Stimulated activated CD8-positive, alpha-beta memory T cell treated with anti-CD3 and anti-CD28 coated beads, Interleukin-7, amount 100 ng/mL, for 4 hours (primary cell): ENCODE results near the gene ANO4.
"Not testable (repeated sequence)": the region's sequence is repeated elsewhere in the genome, so short reads cannot be mapped to it uniquely, and the experiment has no call there.

Source experiments
- DNase-seq, 2 donors: peaks; one replicate each; pipeline ENCODE4 v3.0.0-alpha.2; 2020; ENCODE audit warnings: low read depth in 2 of 2

Gene ANO4

DNA sequence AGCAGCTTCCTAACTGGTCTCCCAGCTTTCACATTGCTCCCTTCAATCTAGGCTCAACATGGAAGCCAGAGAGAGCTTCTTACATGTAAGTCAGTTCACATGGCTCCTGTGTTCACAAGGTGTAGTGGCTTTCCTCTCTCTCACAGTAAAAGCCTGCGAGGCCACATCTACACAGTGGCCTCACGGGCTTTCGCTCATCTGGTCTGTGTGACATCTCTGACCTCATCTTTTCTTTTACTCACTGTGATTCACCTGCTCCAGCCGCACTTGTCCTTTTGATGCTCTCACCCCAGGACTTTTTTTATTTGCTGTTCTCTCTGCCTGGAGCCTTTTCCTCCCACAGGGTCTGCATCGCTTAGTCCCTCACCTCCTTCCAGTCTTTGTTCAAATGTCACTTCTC lies 293.3 kb downstream of the ANO4 start:
- DNase-seq: no peak

- DNase-seq: no peak
Observed at GRCh38 chr12:101089271-101089670, 294.7 kb downstream of the ANO4 start.

DNA sequence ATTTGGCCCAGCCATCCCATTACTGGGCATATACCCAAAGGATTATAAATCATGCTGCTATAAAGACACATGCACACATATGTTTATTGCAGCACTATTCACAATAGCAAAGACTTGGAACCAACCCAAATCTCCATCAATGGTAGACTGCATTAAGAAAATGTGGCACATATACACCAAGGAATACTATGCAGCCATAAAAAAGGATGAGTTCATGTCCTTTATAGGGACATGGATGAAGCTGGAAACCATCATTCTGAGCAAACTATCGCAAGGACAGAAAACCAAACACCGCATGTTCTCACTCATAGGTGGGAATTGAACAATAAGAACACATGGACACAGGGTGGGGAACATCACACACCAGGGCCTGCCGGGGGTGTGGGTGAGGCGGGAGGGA lies 295.6 kb downstream of the ANO4 start:
- not testable (repeated sequence) for DNase-seq

DNA sequence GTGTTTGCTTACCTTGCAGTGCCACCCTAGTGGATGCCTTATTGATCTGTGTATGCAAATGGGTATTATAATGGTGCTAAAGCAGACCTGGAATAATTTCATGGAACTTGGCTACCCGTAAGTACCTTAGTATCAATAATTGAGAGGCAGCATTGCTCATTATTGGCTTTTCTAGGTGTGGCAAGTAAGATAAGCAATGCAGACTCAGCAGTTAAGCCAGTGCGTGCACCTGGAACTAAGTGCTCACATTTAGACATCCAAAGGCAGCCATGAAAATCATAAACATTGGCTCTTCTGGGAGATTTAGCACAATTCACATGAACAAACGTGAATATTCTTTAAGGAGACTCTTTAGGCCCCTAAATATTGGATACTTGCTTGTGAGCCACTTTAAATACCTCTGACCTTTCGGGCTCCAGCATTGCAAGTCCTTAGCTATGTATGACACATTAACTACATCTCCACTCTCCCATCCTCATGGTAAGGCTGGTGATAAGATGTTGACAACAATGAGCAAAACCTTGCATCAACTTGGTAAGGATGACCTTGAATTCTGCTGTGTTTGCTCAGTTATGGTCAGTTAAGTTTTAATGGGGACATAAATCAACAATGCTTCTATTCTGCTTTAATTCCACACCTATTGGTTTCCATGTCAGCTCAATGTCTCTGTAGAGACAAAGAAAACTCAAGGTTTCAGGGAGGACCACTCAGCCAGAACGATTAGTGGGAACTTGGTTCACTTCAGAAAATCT lies 303.4 kb downstream of the ANO4 start:
- DNase-seq: no peak

DNA sequence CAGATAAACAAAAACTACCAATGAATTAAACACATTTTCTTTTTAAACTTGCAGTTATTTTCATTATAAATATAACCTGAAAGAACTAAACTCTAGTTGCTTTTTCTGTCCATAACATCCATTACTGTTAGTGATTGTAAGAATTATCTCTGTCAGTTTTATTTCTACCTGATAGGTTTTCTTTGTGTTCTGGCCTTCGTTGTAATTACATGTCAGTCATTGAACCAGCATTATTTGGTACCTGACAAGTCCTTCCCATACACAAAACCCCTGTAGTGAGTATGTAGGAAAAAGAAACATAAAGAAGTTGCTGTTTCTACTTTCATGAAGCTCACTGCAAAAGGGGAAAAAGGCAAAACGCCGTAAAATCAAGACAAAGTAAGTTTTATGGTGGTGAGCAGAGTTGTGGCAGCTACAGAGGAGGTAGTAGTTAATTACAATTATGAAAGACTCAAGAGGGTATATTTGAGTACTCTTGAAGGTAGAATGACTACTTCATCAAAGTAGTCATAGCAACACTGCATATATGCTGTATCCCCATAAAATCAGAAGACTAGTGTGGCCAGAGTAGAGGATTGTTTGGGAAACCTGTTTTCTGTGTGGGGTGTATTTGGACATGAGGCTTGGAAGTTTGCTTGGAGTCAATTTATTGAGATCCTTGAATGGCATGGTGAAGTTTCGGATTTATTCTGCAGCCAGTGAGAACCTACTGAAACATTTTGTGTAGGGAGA lies 312.6 kb downstream of the ANO4 start:
- DNase-seq: no peak

DNA sequence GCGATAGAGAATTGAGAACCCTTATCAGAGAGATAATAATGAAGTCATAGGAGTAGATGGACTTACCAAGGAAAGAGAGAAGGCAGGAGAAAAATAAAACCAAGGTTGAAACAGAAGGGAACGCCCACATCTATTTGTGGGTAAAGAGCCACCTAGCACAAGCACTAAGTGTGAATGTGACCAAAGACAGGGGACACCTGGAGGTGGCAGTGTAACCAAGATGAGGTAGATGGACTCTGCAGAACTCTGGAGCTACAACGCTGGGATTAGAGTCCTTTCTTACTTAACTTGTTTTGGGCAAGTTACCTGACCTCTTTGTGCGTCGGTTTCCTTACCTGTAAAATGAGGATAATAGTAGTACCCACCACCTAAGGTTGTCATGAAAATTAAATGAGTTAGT lies 313.6 kb downstream of the ANO4 start:
- DNase-seq: no peak

GRCh38 chr12:101110866-101111265 lies 316.3 kb downstream of the ANO4 start:
- DNase-seq: no peak

DNA sequence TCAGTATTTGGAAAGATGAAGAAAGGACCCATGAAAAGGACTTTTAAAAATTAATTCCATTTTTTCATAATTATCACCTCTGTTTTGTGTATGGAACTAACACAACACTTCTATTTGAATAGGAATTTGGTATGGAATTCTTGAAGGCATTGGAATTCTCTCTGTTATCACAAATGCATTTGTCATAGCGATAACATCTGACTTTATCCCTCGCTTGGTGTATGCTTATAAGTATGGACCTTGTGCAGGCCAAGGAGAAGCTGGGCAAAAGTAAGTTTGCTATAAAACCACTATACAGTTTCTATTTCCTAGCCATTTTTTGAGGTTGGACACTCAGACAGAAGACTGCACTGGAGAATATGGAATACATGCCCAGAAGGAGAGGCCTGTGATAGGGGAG lies 316.9 kb downstream of the ANO4 start:
- DNase-seq: no peak

DNA sequence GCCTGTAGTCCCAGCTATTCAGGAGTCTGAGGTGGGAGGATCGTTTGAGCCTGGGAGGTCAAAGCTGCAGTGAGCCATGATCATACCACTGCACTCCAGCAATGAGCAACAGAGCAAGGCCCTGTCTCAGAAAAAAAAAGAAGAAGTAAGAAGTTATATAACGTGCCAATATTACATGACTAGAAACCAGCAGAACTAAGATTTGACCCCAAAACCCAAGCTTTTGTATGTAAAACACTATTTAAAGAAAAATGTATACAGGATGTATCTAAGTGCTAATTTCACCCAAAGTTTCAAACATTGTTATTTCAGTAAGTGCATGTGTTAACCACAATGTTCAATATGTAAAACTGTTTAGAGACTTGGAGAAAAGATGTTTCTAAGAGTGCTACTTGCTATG lies 320.8 kb downstream of the ANO4 start:
- DNase-seq: no peak

DNA sequence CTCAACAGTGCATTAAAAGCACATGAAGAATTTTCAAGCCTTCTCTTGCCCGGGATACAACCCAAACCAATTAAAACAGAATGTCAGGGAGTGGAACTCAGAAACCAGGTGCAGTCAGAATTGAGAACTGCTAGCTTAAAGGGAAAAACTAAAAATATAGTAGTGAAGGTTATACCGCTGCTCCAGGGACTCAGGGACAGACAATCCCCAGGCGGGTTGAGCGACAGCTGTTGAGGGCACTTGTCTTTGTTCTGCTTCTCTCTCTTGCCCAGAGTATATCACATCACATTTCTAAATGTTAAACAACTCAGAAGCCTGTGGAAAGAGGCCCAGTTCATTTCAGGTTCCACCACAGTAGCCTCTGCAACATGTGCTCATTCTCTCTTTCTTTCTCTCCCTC lies 322.3 kb downstream of the ANO4 start:
- DNase-seq: no peak

- DNase-seq: no peak
Observed at GRCh38 chr12:101117842-101118241, 323.3 kb downstream of the ANO4 start.

- DNase-seq: no peak
Observed at GRCh38 chr12:101127521-101128219, 333.1 kb downstream of the ANO4 start.

GRCh38 chr12:101145777-101146431 lies 351.3 kb downstream of the ANO4 start:
- DNase-seq: not testable (repeated sequence)

DNA sequence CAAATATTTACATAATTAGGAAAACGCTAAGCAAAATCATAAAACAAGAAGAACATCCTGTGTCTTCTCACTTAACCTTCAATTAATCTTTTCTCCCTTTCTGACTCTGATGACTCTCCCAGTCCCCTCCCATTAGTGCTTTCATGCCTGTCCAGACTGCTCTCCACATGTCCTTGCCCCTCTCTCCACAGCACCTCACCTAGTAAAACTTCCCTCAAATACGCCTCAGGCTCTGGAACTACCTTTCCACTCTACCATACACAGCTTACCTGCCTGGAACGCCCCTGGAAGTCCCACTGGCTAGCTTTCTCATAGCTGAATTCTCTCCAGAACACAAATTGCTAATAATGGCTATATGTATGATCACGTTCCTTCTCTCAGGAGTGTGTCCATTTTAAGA lies 370.7 kb downstream of the ANO4 start:
- DNase-seq: no peak

GRCh38 chr12:101166866-101167265 lies 372.3 kb downstream of the ANO4 start:
- no peak for DNase-seq

GRCh38 chr12:101168001-101168400 lies 373.4 kb downstream of the ANO4 start:
- DNase-seq: no peak

DNA sequence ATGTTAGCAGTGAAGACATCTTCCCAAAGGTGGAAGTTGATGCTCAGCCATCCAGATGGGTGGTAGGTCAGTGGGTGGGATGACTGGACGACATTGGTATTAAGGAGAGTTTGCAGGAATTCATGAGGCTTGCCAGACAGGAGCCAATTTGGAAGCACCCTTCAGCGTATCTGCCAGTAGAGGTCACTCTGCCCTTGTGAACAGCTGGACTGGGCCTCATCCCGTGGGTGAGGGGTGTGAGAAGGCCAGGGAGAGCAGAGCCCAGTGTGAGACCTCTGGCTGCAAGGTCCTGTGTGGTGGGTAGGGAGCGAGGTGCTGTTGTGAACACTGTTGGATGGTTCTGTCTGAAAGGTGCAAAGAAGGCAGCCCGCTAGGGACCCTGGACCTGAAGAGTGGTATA lies 377.7 kb downstream of the ANO4 start:
- no peak for DNase-seq

DNA sequence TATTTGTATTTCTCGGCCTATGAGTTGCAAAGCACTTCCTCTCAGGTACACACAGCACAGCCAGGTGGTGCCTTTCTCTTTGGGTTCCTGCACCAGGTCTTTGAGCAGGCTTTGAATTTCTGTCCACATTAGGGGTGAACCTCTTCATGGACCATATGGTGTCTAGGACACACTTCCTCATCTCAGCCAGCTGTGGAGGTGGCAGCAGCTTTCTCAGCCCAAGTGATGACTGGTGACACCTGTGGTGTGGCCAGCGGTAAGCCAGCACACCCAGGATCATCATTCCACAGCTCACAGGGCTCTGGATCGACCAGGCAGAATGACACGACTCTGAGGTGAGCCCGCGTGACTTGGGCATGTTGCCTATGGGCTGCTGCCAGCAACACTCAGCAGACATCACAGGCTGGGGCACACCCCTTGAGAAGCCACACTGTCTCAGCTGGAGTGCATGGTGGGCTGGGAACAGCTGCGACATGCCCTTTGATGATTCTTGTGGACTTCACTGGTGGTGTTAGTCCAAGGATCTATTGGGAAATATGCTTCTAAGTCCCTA lies 378.7 kb downstream of the ANO4 start:
- DNase-seq: no peak

DNA sequence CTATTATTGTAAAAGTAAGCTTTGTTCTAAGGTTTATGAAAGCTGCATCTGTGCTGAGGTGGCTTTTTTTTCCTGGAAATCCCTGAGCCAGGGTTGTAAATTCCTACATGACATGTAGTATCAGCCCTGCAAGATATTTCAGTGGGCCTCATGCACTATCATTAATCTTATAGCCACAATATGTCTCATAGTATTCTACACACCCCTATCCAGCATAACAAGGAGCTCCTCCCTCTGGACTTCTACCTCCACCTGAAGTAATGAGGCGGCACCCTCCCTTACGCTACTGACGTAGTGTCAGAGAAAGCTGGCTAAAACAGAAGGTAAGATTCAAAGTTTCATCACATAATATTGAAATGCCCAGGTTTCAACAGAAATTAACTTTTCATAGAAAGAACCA lies 380.0 kb downstream of the ANO4 start:
- no peak for DNase-seq
